ENCODE data around the gene CANX.

Gene CANX

GRCh38 chr5:179697993-179698934 lies 503 bp upstream of the CANX start:
- peak; percentile 92 for DNase-seq (ENCODE audit: insufficient read length, low spot score)
- FAIRE-seq, result no peak
- no peak for TF ChIP-seq CTCF (IDR thresholded peaks at IDR 0.05; ENCODE audit: insufficient read depth, missing control alignments)

- no peak for TF ChIP-seq CTCF (IDR thresholded peaks at IDR 0.05; ENCODE audit: insufficient read depth, missing control alignments)
- DNase-seq (ENCODE audit: insufficient read length, low spot score) (no peak), FAIRE-seq (no peak)
Measured at GRCh38 chr5:179699616-179700237, 960 bp downstream of the CANX start.

- TF ChIP-seq CTCF (IDR thresholded peaks at IDR 0.05; ENCODE audit: insufficient read depth, missing control alignments), result no peak
- FAIRE-seq, result no peak
- DNase-seq (ENCODE audit: insufficient read length, low spot score), result no peak
Measured at GRCh38 chr5:179700401-179700918, 1.7 kb downstream of the CANX start.

- no peak for DNase-seq (ENCODE audit: insufficient read length, low spot score)
- no peak for TF ChIP-seq CTCF (IDR thresholded peaks at IDR 0.05; ENCODE audit: insufficient read depth, missing control alignments)
- no peak for FAIRE-seq
Measured at GRCh38 chr5:179716286-179716685, 17.5 kb downstream of the CANX start.

GRCh38 chr5:179720222-179720621 lies 21.5 kb downstream of the CANX start:
- FAIRE-seq (no peak), DNase-seq (ENCODE audit: insufficient read length, low spot score) (no peak)
- TF ChIP-seq CTCF (IDR thresholded peaks at IDR 0.05; ENCODE audit: insufficient read depth, missing control alignments), result no peak

- no peak for DNase-seq (ENCODE audit: insufficient read length, low spot score)
- no peak for TF ChIP-seq CTCF (IDR thresholded peaks at IDR 0.05; ENCODE audit: insufficient read depth, missing control alignments)
- FAIRE-seq, result no peak
Measured at GRCh38 chr5:179724163-179724562, 25.4 kb downstream of the CANX start.

All from D721Med (cell line).